Measurements from ENCODE around the gene DDX5.
A peak's percentile ranks its signal among the peaks of the same experiment; 100 is the strongest.
"Not testable (repeated sequence)": the region's sequence is repeated elsewhere in the genome, so short reads cannot be mapped to it uniquely, and the experiment has no call there.

Gene DDX5

GRCh38 chr17:64507413-64507782, 1.3 kb upstream of the DDX5 start:
- no peak for DNase-seq (ENCODE audit: low read depth in 2 of 2)

GRCh38 chr17:64506576-64507412, 705 bp upstream of the DDX5 start, which contains the start of gene CEP95:
CEP95 (plus strand) TSS chr17:64506977; CDS start chr17:64507098, 121 bp downstream.
- peak; percentile 96 for DNase-seq (ENCODE audit: low read depth in 2 of 2)

DNA sequence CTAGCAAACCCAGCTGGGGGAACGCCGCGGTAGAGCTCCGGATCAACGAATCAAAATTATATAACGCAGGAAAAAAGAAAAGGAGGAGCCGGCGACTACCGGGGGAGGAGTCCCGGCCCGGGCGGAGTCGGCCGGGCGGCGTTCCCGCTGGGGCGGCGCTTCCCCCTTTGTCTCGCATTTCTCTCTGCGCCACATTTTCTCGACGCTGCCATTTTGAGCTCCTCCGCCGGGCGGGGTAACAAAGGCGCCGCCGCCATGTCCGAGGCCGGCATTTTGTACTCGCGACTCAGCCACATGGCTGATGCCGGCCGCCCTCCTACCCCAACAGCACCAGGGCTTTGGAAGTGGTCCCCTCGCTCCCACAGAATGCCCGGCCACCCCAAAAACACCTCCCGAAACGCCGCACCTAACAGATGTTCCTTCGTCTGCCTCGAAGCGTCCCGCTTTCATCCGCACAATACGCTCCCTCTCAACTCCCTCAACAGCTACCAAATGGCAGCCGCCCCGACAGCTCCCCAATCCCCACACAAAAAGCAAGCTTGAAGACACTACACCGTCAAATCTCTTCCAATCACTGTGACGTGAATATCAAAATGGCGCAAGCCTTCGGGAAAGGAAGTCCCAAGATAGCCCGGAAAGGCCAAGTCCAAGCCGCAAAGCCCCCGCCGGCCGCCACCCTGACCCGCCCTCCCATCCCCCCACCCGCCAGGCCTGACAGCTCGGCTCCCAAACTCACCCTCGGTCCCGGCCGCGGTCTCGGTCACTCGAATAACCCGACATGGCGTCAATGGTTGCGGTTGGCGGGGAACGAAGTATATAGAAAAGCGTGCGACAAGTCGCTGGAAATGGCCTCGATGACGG, 519 bp downstream of the DDX5 start:
- peak; percentile 81 to 83 for DNase-seq (ENCODE audit: low read depth in 2 of 2)

GRCh38 chr17:64504769-64505339, 1.2 kb downstream of the DDX5 start:
- no peak for DNase-seq (ENCODE audit: low read depth in 2 of 2)

DNA sequence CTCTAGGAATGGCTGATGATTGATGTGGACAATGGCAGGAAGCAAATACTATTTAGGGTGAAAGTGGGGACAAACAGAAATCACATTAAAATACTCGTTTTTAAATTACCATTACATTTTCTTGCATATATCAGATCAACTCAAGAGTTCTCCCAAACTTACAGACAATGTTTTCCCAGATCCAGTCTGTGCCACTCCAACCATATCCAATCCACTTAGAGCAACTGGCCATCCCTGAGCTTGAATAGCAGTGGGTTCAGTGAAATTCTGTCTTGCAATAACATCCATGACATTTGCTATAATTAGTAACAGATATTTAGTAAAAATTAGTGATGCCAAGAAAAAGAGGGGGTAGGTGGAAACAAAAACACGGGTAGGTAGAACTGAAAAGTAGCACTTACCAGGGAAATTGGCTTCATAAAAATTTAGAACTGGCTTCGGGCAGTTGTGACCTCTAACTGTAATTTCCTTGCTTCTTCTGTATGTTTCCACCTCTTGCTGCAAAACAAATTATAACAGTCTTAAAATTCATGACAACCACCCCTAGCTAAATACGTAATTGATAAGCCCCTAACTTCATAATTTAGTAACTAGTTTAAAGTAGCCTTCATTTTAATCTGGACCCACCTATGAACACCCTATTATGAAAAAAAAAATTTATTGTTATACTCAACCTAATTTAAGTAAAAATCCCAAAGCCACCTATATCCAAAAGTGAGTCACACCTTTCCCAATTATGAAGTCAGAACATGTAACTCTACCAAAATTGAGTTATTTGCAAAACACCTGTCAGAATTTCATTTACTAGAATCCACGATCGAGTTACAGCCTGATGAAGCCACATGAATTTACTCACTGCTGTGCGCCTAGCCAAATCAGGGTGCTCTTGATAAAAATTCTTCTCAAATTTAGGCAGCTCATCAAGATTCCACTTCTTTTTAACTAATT, 2.0 kb downstream of the DDX5 start:
- no peak for DNase-seq (ENCODE audit: low read depth in 2 of 2)

DNA sequence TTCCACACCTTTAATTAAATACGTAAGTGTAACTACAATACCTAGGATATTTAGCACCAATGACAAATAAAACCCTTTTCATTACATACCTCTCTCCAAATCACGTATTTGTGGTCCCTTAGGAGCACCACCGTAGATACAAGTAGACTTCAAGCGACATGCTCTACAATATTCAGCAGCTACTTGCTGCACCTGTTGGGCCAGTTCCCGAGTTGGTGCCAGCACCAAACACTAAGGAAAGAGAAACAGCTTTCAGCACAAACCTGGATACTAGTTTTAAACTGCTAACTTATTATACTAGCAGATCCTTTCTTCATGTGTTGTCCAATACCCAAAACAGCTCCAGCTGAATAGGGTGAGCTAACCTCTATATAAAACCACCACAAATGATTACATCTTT, 2.7 kb downstream of the DDX5 start:
- DNase-seq (ENCODE audit: low read depth in 2 of 2), result no peak

- no peak for DNase-seq (ENCODE audit: low read depth in 2 of 2)
Measured at GRCh38 chr17:64502809-64503208, 3.3 kb downstream of the DDX5 start.

DNA sequence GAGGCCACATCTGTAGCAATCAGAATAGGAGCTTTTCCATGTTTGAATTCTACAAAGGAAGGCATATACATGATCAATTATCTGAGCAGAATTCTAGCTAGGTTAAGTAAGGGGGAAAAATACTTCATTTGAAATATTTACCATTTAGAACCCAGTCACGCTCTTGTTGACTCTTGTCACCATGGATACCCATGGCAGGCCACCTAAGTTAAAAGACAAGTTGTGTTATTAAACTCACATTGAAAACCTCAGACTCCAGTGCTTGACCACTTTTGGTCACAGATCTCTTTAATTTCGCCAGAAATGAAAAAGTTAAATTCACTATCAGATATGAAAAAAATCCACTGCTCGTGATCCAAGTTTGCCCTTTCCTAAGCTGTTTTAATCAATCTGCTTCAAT, 4.1 kb downstream of the DDX5 start:
- no peak for DNase-seq (ENCODE audit: low read depth in 2 of 2)

DNA sequence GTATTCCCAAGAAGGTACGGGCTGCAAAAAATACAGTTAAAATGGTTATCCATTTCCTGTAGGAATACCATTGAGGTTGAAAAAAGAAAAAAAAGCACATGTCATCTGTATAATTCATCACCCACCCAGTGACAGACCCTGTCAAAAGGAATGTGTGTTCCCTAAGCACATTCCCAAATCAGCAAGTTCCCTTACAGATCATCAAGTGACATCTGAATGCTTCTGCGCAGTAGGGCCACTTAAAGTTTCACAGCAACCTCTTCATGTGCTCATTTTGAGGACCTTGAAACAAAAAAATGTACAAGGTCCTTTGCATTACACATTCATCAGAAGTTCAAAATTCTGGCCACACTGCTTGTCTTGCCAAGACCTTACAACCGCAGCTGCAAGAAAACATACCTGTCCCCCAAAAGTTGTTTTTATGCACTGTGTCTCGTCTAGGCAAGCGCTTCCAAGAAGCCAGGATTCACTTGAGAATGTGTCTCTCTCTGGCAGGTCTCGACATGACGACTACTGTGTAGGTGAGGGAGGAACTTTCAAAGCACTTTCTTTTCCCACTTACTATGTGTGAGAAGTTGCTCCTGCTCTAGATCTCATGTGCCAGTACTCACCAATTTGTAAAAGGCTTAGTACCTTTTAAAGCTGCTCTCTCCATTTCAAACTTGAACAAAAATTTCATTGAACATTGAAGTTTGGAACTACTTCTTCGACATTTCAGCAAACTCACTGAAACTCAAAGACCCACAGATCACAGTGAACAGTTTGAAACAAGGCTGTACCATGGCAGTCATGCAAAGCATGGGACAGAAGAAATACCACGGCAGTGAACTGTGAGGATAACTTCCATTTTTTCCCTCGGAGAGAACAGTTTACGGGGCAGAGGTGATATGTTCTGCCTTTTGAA, 5.0 kb downstream of the DDX5 start:
- DNase-seq (ENCODE audit: low read depth in 2 of 2), result no peak

DNA sequence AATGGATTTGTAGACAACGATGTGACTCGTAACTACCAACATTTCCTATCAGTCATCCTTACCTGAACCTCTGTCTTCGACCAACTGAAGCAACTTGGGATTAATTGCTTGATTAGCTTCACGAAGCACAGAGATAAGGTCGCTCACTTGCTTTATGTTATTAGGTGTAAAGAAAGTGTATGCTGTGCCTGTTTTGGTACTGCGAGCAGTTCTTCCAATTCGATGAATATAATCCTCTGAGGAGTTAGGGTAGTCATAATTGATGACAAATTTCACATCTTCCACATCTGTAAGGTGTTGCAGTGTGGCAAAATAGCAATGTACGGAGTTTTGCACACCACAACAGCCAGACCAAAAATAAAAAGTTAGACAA, 5.6 kb downstream of the DDX5 start:
- no peak for DNase-seq (ENCODE audit: low read depth in 2 of 2)

GRCh38 chr17:64499805-64500486, 6.1 kb downstream of the DDX5 start:
- no peak for DNase-seq (ENCODE audit: low read depth in 2 of 2)

DNA sequence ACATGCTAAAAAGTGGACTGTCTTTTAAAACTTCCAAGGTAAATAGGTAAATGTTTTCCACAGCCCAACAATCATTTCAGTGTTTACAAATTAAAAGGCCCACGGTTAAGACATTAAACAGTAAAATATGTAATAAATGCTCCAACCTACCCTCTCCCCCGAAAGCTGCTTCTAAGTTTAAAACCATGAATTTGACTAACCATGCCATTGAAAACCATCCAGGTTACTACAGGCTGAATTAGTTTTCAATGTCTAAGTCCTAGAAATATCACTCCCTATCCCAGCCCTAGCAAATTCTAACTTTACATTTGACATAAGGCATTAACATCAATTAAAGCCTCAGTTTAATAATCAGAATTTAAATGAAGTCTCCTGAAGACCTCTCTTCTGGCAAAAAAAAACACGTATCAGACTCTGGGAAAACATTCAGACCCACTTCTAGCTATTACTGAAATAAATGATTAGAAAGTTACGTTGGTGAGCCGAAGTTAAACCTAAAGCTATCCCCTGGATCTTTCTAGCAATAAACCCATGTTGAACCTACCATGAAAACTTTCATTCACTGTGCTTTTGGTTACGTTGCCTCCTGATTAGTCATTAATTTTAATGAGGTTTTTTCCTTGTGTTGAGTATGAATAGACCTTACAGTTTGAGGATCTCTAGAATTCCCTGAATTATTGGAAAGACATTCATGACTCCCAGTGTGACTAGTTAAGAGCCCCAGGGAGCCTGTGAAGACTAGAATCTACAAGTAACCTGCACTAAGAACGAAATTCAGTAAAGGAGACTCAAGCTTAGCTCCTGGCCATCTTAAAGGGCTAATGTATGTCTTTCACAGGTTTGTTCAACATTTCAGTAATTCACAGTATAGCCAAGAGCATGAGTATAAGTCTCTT, 7.5 kb downstream of the DDX5 start:
- no peak for DNase-seq (ENCODE audit: low read depth in 2 of 2)

DNA sequence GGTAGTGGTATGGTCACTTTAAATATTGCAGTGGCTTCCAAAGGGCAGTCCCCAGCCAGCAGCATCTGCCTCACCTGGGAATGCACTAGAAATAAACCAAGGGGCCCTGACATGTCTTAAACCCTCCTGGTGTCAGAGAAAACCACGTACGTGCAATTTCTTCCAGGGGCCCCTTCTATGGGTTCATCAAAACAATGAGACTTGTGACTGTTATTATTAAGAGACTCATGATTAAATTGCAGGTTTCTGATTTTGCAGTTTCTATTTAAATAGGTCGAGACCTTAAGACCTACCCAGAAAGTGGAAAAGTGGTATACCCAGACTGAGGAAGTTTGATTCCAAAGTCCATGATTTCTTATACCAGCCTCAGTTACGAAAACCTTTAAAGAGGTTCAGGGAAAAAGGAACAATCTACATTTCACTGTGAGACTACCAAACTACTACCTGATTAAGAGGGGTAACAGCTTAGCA, 8.5 kb downstream of the DDX5 start:
- DNase-seq (ENCODE audit: low read depth in 2 of 2), result no peak

DNA sequence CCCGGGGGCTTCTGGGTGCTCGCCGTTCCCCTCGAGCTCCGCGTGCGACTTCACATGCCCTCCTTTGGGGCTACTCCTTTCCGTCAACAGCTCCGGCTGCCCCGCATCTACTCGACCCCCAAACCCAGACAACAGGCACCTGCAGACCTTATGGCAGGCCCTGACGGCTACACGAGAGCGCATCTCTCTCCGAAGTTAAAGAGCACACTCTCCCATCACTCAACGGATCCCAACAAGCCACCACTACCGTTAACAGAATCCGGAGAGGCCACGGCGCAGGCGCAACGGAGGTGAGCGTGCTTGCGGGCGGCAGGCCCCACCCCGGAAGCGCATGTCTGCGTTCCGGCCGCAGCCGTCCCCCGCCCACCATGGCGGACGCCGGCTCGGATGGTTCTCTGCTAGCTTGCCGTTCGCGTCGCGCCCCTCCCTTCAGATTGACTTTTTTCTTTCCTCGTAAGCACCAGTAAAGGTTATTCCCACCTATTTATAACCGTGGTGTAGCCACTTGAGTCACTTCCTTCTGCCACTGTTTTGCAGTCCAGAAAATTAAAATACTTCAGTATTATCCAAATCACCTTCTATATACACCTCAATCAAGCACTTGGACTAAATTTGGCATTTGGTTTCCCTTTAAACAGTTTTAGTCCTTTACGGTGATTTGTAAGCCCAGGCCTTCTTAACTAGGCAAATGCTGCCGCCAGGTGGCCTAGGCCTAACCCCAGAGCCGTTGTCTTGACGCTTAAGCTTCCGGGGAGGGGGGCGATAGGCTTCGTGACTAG, 9.1 kb downstream of the DDX5 start, which contains the start of gene POLG2:
Gene POLG2, minus strand, starts transcription at position 269 of the 779 bp plus-strand sequence. Its CDS starts 86 bp downstream, at position 183.
- peak; percentile 80 to 82 for DNase-seq (ENCODE audit: low read depth in 2 of 2)

- DNase-seq (ENCODE audit: low read depth in 2 of 2), result no peak
Measured at GRCh38 chr17:64496348-64496785, 9.7 kb downstream of the DDX5 start.

DNA sequence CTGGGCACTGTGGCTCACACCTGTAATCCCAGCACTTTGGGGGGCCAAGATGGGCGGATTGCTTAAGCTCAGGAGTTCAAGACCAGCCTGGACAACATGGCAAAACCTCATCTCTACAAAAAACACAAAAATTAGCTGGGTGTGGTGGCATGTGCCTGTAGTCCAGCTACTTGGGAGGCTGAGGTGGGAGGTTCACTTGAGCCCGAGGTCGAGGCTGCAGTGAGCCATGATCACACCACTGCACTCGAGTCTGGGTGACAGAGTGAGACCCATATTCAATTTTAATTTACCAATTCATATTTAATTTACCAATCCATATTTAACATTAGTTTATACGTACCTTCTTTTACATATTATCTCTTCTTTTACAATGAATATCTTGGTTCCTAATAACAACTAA, 10.8 kb downstream of the DDX5 start:
- DNase-seq (ENCODE audit: low read depth in 2 of 2), result not testable (repeated sequence)

DNA sequence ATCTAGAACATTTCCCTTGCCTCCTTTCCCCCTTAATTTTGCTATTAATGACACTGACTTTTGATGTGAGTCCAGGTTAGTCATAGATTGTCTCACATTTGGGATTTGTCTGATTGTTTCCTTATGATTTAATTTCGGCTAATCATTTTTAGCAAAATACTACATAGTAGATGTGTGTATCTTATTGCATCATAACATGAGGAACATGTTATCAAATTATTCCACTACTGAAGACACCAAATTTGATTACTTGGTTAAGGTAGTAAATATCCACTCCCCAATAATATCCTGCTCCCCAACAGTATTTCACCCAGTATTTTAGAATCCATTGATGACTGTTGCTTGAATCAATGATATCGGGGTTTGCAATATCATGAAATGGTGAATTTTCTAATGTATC, 12.0 kb downstream of the DDX5 start:
- no peak for DNase-seq (ENCODE audit: low read depth in 2 of 2)
